ENCODE data around the gene GAS2L2.

DNA sequence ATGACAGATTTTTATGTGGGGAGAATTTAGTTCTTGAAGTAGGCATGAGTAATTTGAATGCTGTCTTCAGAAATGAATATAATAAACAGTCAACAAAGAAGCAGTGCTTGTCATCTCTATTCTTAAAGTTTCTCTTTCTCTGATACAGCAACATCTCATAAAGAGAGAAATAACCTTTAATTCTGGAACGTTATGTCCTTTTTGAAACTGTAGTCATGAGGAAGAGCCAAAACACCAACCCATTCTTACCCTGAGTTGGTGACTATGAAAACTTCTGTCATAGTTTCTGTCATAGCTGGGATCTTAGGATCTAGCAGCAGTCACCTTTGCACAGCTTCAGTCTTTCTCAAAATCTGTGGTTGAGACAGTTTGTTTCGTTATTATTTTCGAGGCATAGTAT lies 36.9 kb downstream of the GAS2L2 start:
- TF ChIP-seq, protein P1, sequence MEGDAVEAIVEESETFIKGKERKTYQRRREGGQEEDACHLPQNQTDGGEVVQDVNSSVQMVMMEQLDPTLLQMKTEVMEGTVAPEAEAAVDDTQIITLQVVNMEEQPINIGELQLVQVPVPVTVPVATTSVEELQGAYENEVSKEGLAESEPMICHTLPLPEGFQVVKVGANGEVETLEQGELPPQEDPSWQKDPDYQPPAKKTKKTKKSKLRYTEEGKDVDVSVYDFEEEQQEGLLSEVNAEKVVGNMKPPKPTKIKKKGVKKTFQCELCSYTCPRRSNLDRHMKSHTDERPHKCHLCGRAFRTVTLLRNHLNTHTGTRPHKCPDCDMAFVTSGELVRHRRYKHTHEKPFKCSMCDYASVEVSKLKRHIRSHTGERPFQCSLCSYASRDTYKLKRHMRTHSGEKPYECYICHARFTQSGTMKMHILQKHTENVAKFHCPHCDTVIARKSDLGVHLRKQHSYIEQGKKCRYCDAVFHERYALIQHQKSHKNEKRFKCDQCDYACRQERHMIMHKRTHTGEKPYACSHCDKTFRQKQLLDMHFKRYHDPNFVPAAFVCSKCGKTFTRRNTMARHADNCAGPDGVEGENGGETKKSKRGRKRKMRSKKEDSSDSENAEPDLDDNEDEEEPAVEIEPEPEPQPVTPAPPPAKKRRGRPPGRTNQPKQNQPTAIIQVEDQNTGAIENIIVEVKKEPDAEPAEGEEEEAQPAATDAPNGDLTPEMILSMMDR (IDR thresholded peaks at IDR 0.05; ENCODE audit: control extremely low read depth in 1 of 3, insufficient read depth in 1 of 3, low read depth in 1 of 3, low read length in 3 of 3), result no peak
- TF ChIP-seq NRF1 (IDR thresholded peaks at IDR 0.05; ENCODE audit: low read depth, low read length) (no peak), RAD21 (IDR thresholded peaks at IDR 0.05 in 1 of 2, conservative IDR thresholded peaks at IDR 0.05 in 1 of 2; ENCODE audit: low read depth in 2 of 2, low read length in 2 of 2) (no peak), BRCA1 (IDR thresholded peaks at IDR 0.05; ENCODE audit: low read depth, low read length) (no peak), BACH1 (IDR thresholded peaks at IDR 0.05; ENCODE audit: low read length) (no peak), POLR2A (IDR thresholded peaks at IDR 0.05; ENCODE audit: control extremely low read depth in 1 of 2, low read depth in 2 of 2, low read length in 2 of 2) (no peak), CHD2 (IDR thresholded peaks at IDR 0.05; ENCODE audit: low read length) (no peak), EZH2 (IDR thresholded peaks at IDR 0.05; ENCODE audit: low read depth, low read length, severe bottlenecking) (no peak), SUZ12 (IDR thresholded peaks at IDR 0.05; ENCODE audit: low read length) (no peak)
- TF ChIP-seq, protein P2, sequence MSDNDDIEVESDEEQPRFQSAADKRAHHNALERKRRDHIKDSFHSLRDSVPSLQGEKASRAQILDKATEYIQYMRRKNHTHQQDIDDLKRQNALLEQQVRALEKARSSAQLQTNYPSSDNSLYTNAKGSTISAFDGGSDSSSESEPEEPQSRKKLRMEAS (IDR thresholded peaks at IDR 0.05), result no peak
